ENCODE data around the gene LYST.
"Not testable (repeated sequence)": the region's sequence is repeated elsewhere in the genome, so short reads cannot be mapped to it uniquely, and the experiment has no call there.

GRCh38 chr1:235845656-235846107, 21.0 kb downstream of the LYST start:
- TF ChIP-seq POLR2AphosphoS5 (IDR thresholded peaks at IDR 0.05; ENCODE audit: low read depth, low read length); POLR2A (IDR thresholded peaks at IDR 0.05; ENCODE audit: low read depth, low read length); TAF1 (IDR thresholded peaks at IDR 0.05; ENCODE audit: borderline replicate concordance, low read depth, low read length): not testable (repeated sequence)
